GM21576 (cell line): ENCODE results near the gene CABLES2.

Source experiments
- ATAC-seq: cut with Tn5 transposase; IDR thresholded peaks from one replicate; pipeline ENCODE4 v1.9.1; 2021; ENCODE audit warnings: mild to moderate bottlenecking, moderate library complexity; ENCODE audit not compliant: unreplicated experiment

CABLES2 gene

DNA sequence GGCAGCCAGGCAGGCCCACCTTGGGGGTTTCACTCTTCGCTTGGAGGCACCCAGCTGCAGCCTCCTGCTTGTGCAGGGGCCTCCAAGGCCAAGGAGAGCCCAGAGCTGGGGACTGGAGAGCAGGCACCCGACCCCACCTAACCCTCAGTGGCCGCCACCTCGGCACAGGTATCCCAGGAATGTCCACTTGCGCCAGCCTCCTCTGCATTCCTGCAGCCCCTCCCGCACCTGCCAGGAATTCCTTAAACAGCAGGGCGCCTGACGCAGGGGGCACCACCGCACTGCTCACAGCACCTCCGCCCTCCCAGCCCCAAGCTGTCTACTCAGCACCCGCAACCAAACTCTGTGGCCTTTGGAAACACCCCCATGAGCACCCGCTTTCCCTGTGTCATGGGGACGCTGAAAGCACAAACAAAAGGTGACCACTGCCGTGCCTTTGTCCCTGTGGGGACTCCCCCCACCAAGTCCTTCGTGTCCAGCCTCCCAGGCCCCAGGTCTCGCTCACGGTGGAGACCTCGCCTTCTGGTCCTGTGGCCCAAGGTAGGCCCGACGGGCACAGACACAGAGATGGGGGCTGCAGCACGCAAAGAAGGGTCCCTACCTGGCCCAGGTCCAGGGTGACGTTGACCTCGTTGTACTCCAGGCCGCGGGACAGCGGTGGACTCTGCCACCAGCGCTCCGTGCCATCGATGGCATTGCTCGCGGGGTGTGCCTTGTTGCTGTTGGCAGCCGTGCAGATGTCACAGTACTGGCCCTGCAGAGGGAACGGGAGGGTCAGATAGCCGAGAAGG is 45.1 kb downstream of the CABLES2 start:
- ATAC-seq, result no peak

GRCh38 chr20:62360854-62361798 is 46.0 kb downstream of the CABLES2 start:
- ATAC-seq, result no peak

DNA sequence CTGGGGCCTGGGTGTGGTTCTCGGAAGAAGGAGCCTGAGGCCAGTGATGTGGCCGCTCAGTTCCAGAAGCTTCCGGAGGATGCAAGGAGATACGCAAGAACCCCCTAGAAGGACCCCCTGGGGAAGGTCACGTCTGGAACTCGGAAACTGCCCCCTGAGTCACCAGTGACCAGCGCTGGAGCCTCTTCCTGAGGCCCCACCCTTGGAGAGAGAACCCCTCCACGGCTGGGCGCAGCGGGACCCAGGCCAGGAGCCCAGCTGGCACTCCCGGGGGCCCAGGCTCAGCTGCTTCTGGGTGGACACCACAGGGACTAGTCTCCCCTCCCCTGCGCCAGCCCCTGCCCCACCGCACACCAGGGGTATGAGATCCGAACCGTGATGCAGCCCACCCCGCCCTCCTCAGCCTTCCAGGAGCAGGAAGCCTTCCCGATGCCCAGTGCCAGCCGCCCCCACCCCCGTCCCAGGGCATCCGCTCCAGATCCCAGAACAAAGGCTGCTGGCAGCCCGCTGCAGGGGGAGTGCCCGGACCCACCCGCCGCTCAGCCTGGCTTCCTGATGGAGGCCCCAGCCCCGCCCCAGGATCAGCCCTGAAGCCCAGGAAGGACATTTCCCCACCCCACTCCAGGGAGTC is 47.5 kb downstream of the CABLES2 start:
- ATAC-seq, result no peak

DNA sequence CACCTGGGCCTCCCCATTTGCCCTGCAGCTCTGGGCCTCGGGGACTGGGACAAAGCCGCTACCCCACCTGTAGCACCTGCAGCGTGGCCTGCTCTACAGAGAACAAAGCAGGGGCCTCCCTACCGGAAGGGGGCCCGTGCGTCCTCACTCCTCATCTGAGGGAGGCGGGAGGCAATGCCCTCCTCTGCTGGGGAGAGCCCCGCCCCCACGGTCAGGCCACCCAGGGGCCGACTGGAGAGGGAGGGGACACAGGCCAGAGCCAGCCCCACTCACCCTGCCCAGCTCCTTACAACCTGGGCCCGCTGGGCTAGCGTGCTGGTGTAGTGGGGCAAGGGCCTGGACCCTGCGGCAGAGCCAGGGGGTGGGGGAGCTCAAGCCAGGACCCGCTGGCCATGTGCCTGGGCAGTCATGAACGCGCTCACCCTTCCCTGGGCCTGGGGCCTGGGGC is 48.0 kb downstream of the CABLES2 start:
- ATAC-seq, result no peak

DNA sequence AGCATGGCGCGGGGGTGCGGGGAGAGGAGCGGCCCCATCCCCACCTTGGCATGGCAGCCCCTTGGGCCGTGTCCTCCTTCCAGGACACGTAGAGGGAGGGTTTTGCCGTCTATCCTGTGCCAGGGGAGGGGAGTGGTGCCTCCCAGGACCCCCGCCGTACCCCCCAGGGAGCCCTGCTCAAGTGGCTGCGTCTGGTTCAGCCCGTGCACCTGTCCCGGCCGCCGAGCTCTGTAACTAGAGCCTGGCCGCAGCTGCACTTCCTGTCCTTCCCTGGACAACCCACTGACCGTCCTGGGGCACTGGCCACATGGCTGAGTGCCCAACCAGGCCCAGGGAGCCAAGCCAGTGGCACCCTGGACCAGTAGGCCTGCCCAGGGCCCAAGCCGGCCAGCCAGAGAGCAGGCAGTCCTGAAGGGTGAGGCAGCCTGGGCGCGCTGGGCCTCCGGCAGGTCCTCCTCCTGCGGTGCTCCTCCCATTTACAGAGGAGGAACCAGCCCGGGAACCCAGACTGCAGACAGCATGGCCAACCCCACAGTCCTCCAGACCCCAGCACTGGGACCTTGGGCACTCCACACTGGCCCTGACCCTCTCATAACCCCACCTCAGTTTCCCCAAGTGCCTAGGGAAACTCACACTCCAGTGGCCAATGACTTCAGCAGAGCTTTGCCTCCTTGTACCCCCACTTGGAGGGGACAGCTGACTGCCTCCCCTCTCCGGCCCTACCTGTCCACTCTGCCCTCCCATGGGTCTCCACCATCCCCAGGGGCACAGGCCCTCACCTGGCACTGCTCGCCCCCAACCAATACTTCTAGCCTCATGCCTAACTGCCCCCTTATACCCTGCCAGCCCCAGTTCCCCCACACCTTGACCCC is 48.7 kb downstream of the CABLES2 start:
- ATAC-seq, result no peak

- ATAC-seq, result no peak
These were observed 49.4 kb downstream of the CABLES2 start for GRCh38 chr20:62357681-62358080.

DNA sequence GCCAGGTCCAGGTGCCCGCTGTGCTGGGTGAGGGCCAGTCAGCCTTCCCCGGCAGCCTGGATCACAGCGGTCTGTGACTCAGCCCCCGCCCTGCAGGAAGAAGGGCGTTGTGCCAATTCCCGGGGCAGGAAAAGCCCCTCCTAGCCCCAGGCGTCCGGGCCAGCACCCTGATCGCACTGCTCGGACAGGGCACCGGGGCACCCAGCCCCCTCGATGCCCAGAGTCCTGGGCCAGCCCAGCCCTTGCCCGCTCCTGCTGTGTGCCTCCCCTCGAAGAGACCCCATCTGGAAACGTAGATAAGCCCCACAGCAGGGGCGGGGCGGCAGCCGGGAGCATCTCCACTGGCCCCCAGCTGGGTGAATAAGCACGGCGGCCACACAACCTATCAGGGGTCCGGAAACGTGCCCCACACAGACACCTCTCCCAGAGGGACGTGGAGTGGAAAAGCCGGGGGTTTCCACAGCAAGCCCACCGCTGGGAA is 49.9 kb downstream of the CABLES2 start:
- no peak for ATAC-seq

DNA sequence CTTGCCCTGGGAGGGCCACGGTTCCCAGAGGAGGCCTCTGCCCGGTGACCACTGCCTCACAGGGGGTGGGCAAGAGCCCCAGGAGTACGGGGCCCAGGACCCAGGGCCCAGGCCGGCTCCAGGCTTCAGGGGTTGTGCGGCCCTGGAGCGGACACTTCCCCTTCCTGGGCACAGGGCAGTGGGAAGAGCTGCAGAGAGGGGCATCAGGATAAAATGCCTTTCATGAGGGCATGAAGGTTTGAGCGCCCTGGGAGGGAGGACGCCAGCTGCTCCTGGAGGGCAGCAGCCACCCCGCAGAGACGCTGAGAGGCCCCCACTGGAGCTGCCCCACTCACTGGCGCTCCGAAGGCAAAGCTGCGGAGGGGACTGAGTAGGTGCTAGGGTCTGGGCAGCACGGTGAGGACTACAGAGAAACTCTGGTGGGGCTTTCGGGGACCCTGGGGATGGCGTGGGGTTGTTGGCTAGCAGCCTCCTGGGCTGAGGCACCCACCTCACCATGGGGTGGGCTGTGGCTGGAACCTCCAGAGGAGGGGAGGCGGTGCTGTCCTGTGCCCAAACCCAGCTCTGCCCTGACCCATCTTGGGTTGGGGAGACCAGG is 50.4 kb downstream of the CABLES2 start:
- ATAC-seq, result no peak

DNA sequence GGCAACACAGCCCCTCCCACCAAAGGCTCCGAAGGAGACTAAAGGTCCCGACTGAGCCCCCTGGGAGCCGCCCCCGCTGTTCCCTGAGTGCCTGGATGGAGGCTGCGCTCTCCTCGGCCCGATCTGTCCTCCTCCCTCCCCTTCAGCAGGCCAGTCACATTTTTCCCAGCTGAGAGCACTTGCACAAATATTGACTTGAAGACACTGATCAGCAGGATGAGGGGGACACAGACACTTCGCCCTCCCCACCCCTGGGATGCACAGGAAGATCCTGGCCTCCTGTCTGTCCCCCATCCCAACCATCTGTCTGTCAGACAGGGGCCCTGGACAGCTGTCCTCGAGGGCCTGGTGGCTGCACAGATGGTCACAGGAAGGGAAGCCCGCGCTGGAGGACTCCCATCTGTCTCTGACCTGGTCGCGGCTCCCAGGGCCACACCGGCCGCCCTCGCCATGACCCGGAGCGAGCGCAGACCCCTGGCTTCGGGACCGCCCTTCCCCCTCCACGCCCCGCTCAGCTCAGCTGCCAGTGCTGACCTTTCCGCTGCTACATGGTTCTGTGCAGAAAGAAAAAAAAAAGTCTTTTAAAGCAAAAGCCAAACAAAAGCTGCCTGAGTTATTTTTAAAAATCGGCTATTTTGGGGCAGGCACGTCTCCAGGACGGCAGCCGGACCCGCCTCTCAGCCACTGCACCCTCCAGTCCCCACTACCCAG is 51.1 kb downstream of the CABLES2 start:
- no peak for ATAC-seq

GRCh38 chr20:62355516-62355877 is 51.6 kb downstream of the CABLES2 start:
- no peak for ATAC-seq

- no peak for ATAC-seq
These were observed 52.2 kb downstream of the CABLES2 start for GRCh38 chr20:62354811-62355341.

GRCh38 chr20:62354031-62354808 is 52.9 kb downstream of the CABLES2 start:
- ATAC-seq, result no peak

GRCh38 chr20:62353289-62354030 is 53.6 kb downstream of the CABLES2 start:
- ATAC-seq, result no peak

DNA sequence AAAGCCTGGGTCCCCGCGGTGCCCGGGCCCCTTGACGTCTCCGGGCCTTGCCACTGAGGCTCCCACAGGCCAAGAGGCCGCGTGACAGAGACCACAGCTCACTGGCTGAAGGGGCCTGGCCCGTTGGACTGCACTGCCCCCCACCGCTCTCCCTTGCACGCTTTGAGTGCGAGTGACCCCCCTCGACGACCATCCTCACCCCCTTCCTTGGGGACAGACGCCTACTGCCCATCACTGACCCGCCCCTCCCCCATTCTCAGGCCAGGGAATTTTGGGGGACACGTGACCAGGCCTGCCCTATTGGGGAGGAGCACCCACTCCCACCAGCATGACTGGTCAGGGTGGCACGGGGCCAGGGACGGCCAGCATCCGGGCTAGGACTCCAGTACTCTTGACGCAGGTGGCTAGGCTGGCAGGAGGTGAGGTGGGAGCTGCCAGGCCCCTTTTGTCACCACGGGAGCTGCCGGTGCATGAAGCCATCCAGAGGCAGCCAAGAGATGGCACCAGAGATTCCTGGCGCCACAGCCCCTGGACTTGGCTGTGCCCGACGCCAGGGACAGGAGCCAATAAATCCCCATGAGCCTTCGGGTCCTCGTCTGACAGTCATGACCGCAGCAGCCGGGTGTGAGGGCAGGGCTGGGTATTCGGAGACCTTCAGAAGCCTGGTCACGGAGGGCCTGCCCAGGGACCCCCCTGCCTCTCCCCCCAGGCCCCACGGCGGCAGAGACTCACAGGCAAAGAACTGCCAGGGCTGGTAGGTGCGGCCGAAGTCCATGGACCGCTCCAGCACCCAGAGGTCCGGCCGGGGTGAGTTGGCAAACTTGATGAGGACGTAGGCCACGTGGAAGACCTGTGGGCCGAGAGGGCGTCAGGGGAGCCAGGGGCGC is 54.4 kb downstream of the CABLES2 start:
- ATAC-seq, result no peak

- ATAC-seq, result no peak
These were observed 55.4 kb downstream of the CABLES2 start for GRCh38 chr20:62351469-62352401.
